ENCODE results near the gene TEX53.

Gene TEX53

GRCh38 chr9:114633438-114634089 lies 24.0 kb downstream of the TEX53 start:
- no peak for DNase-seq

DNA sequence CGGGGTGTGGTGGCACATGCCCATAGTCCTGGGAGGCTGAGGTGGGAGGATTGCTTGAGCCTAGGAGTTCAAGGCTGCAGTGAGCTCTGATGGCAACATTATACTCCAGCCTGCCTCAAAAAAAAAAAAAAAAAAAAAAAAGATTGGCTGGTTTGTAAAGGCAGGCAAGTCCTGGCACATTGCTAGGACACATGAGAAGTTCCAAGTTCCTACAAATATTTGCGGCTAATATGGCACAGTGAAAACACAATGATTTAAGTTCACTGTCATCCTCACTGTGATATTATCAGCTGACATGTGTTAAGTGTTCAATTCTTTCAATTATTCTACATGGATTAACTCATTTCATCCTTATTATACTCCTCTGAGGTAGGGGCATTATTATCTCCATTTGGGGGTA lies 26.4 kb downstream of the TEX53 start:
- DNase-seq, result no peak

- DNase-seq, result no peak
Observed at GRCh38 chr9:114629563-114630090, 28.0 kb downstream of the TEX53 start.

DNA sequence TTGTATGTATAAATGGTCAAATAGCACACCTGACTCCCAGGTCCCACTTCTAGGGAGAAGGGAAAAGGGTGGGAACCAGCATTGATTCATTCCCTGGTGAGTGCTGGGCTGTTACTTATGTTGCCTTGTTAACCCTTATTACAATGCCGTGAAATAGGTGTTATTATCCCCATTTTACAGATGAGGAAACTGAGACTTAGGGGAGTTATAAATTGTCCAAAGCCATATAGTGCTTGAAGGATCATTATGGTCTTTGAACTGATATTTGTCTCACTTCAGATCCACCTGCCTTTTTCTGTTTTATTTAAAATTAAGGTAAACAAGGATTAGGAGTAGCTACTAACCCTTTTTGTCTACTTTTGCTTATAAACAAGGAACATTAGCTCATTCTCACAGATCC lies 30.1 kb downstream of the TEX53 start:
- no peak for DNase-seq

DNA sequence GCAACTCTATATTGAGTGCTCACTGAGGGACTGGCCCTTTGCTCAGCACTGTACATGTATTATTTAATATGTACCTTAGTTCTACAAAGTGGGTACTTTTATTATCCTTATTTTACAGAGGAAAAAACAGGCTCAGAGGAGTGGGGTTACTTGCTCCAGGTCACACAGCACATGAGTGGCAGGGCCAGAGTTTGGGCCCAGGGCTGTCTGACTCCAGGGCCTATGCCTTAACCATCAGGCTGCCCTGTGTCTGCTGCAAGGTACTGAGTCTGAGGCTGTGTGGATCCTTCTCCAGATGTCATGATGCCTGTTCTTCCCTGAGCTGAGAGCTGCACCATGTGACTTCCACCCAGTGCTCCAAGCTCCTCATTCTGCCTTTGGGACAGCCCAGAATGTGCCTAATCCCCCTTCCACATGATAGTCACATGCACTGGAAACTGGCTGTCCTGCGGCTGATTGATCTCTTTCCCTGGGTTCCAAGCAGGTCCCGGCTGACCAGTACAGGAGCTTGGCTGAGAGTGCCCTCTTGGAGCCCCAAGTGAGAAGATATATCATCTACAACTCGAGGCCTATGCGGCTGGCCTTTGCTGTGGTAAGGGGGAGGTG lies 31.1 kb downstream of the TEX53 start:
- DNase-seq, result no peak

GRCh38 chr9:114624677-114625076 lies 32.9 kb downstream of the TEX53 start:
- DNase-seq, result no peak

DNA sequence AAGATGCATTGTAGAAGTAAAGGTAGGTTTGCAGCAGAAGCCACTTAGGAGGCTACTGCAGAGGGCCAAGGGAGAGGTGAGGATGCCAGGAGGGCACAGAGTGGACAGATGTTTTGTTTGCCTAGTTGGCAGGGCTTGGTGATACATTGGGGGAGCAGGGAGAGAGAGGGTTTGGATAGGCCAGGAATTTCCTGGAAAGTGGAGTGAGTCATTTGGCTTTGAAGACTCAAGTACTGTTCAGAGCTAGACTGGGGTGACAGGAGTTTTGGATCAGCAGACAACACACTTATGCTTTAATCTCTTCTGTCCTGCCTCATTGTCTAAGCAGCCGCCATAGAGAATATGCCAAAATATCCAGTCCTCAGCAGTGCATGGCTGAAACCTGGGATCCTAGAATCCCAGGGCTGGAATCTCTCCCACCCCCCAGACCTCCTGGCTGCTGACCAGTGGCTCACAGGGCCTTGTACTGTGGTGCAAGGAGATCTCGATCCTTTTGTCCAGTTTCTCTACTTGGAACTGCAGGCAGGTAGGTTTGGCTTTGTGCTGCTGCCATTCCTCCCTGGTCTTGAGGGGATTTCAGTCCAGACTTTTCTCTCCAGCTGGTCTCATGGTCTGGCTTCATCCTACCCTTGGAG lies 35.5 kb downstream of the TEX53 start:
- no peak for DNase-seq

DNA sequence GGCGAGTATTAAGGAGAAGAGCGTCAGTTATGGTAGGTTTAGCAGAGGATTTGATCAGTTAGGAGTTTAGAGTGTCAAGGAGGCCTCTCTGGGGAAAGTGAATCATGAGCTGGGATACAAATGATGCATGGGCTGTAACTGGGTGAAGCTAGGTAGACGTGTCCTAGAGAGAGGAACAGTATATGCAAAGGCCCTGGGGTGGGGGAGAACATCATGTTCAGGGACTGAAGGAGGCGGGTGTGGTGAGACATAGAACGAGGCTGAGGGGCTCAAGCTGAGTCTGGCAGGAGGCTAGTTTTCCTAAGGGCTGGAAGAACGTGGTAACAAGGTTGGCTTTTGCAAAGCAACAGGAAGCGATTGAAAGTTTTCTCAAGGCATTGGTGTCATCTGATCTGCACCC lies 36.0 kb downstream of the TEX53 start:
- DNase-seq, result no peak

DNA sequence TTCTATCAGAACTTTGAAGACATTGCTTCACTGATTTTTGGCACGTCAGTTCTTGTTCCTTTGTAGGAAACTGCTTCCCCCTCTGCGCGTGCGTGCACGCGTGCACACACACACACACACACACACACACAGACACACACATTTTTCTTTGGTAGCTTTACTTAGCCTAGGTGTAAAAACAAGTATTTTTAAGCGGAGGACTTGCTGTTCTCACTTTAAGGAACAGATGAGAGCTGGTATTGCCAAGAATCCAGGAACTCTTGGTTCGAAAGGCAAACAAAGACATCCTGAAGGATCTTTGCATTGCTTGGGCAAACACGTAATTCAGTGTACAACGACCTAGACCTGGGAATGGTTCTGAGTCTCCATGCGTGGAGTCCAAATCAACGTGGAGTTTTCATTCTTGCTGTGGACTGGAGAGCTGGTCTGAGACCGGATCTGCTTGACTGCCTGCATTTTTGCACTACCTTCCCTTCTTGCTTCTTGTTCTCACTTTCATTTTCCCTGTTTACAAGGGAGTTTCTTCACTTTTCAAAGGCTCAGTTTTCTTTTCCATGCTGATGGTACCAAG lies 38.3 kb downstream of the TEX53 start:
- no peak for DNase-seq

GRCh38 chr9:114616684-114617520 lies 40.7 kb downstream of the TEX53 start:
- DNase-seq, result no peak

GRCh38 chr9:114614373-114614772 lies 43.2 kb downstream of the TEX53 start:
- DNase-seq, result no peak

- no peak for DNase-seq
Observed at GRCh38 chr9:114613919-114614318, 43.7 kb downstream of the TEX53 start.

- no peak for DNase-seq
Observed at GRCh38 chr9:114613087-114613486, 44.5 kb downstream of the TEX53 start.

DNA sequence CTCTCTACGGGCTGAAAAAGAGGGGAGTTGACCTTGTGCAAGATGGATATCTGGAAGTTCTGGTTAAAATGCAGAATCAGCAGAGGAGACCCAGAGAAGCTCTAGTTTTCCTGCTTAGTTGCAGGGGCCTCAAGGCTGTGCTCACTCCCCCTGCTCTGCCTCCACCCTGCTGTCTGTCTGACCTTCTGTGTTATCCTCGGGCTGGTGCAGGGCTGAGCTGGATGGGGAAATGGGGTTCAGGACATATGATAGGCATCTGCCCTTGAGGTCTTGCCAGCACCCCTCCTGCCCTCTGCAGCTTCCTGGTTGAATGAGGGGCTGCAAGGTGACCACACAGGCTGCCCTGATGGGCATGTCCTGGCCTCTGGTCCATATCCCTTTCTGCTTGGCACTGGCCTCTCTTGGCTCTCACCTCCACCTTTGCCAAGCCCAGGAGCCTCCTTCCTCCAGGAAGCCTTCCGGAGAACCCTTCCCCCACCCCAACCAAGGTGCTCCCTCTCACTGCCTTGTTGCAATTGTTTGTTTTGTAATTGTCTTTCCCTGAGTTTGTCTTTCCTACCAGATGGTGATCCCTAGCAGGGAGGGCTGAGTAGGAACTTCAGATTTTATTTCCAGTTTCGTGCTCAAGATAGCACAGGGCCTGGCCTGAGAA lies 45.2 kb downstream of the TEX53 start:
- no peak for DNase-seq

- DNase-seq, result no peak
Observed at GRCh38 chr9:114611516-114612271, 45.9 kb downstream of the TEX53 start.

GRCh38 chr9:114608525-114608796 lies 49.1 kb downstream of the TEX53 start:
- DNase-seq, result no peak

DNA sequence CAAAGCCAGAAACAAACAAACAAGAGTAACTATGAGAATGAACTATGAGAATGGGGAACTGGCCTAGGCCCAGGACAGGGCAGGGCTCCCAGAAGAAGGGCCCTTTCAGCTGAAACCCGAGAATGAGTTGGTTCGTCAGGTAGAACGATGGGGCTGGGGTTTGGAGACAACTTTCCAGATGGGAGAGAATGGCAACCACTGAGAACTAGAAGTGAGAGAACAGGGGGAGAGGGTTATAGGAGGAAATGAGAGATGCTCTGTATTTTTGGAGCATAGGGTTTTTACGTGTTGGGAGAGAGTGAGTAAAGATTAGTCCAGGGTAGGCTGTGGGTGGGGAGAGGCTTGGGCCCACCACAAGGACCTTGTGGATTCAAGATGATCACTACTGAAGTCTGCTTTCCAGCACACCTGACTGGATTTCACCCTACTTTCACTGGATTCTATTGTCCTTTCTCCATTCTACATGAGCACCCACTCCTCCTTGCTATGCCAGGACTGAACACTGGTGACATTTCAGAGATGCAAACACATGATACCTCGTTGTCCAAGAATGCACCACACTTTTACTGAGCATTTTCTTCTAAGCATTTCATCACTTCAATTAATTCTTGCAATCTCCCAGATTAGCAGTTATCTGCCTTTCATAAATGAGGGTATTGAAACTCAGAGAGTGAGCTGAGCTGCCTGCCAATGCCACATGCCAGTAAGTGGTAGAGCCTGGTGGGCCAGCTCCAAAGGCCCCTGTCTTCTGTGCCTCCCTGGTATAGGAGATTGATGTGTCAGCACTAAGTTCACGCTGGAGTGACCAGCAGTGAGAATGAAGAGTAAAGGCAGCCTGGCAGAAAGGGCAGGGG lies 49.7 kb downstream of the TEX53 start:
- DNase-seq, result no peak

- no peak for DNase-seq
Observed at GRCh38 chr9:114606597-114607207, 50.9 kb downstream of the TEX53 start.

All from activated T-cell treated with anti-CD3 and anti-CD28 coated beads, Interleukin-2, amount 50 U/mL, for 1 hour (primary cell).